Hematopoietic multipotent progenitor cell (in vitro differentiated cells): ENCODE results near the gene NSD2. TPM values are rescaled to one million over a fixed set of nuclear protein-coding genes. Genes with fewer than 3 reads are reported as not detected.

ENCODE experiments used
- DNase-seq, 3 donors: peaks; one replicate each; pipeline ENCODE4 v3.0.0-alpha.2; 2011 to 2015; ENCODE audit warnings: low read depth in 2 of 3, low spot score in 2 of 3
- total RNA-seq: library from RNA; depleted of rRNA; stranded (reverse); fragments of >200 nt; gene quantifications from one replicate; pipeline ENCODE4 v1.2.3, GENCODE V29; 2012

NSD2 gene
- total RNA-seq, 1 donor: 41.7 TPM

GRCh38 chr4:1982124-1983052 lies 111.2 kb downstream of the NSD2 start:
- DNase-seq: no peak

GRCh38 chr4:1983053-1983845 lies 112.1 kb downstream of the NSD2 start:
- DNase-seq: no peak

- DNase-seq: no peak
Observed at GRCh38 chr4:1983846-1984405, 112.7 kb downstream of the NSD2 start.

- DNase-seq: no peak
Observed at GRCh38 chr4:1984406-1985191, 113.4 kb downstream of the NSD2 start.

- DNase-seq: no peak
Observed at GRCh38 chr4:1985294-1985693, 114.1 kb downstream of the NSD2 start.

- no peak for DNase-seq
Observed at GRCh38 chr4:1985780-1986577, 114.8 kb downstream of the NSD2 start.

- no peak for DNase-seq
Observed at GRCh38 chr4:1986578-1987210, 115.5 kb downstream of the NSD2 start.

- no peak for DNase-seq
Observed at GRCh38 chr4:1987296-1987695, 116.1 kb downstream of the NSD2 start.

GRCh38 chr4:1987721-1988326 lies 116.6 kb downstream of the NSD2 start:
- no peak for DNase-seq

GRCh38 chr4:1988327-1988724 lies 117.1 kb downstream of the NSD2 start:
- no peak for DNase-seq

GRCh38 chr4:1989533-1990347 lies 118.5 kb downstream of the NSD2 start:
- no peak for DNase-seq

- DNase-seq: no peak
Observed at GRCh38 chr4:1990348-1990645, 119.1 kb downstream of the NSD2 start.

- DNase-seq: no peak
Observed at GRCh38 chr4:1990676-1991075, 119.5 kb downstream of the NSD2 start.

- DNase-seq: no peak
Observed at GRCh38 chr4:1991087-1991486, 119.9 kb downstream of the NSD2 start.

GRCh38 chr4:1991596-1992434 lies 120.6 kb downstream of the NSD2 start:
- no peak for DNase-seq

- no peak for DNase-seq
Observed at GRCh38 chr4:1992468-1993168, 121.4 kb downstream of the NSD2 start.

GRCh38 chr4:1993169-1993516 lies 122.0 kb downstream of the NSD2 start:
- no peak for DNase-seq
